ENCODE data around the gene IFNGR2.

GRCh38 chr21:33396951-33397350 is 6.3 kb upstream of the IFNGR2 start:
- TF ChIP-seq TAF1 (IDR thresholded peaks at IDR 0.05; ENCODE audit: low read depth, low read length) (no peak), SPI1 (IDR thresholded peaks at IDR 0.05; ENCODE audit: low read depth, low read length) (no peak), POLR2A (IDR thresholded peaks at IDR 0.05; ENCODE audit: low read depth, low read length) (no peak)

Measured in GM12891 (cell line).